Fibroblast of skin of abdomen (primary cell): ENCODE measurements around the gene HELLS.
"Not testable (repeated sequence)": the region's sequence is repeated elsewhere in the genome, so short reads cannot be mapped to it uniquely, and the experiment has no call there.

Experiments used
- DNase-seq: peaks from one replicate; pipeline ENCODE4 v3.0.0-alpha.2; 2013

Gene HELLS

DNA sequence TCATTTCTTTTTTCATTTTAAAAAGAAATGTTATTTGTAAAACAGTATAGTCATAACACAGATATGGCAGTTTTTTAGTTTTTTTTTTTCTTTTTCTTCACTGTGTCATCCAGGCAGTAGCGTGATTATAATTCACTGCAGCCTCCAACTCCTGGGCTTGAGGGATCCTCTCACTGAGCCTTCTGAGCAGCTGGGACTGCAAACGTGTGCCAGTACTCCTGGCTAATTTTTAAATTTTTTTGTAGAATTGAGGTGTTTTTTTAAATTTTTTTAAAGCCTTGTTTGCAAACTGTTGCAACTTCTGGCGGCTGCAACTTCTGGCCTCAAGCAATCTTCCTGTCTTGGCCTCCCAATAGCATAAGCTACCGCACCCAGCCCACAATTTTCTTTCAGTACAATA lies 63.0 kb downstream of the HELLS start:
- DNase-seq: no peak

DNA sequence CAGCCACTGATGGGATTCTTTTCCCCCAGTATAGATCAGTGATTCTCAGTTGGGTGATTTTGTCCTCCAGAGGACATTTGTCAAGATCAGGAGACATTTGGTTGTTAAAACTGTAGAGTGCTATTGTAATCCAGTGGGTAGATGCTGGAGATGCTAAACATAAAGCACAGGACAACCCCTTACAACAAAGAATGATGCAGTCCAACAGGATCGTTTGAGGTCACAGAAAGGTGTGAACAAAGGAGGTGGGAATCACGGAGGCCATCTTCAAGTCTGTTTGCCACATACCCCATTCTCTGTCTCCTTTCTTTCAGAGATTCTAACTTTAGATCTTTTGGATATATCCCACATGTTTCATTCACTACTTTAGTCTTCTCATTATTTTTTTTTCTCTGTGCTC lies 69.0 kb downstream of the HELLS start:
- no peak for DNase-seq

DNA sequence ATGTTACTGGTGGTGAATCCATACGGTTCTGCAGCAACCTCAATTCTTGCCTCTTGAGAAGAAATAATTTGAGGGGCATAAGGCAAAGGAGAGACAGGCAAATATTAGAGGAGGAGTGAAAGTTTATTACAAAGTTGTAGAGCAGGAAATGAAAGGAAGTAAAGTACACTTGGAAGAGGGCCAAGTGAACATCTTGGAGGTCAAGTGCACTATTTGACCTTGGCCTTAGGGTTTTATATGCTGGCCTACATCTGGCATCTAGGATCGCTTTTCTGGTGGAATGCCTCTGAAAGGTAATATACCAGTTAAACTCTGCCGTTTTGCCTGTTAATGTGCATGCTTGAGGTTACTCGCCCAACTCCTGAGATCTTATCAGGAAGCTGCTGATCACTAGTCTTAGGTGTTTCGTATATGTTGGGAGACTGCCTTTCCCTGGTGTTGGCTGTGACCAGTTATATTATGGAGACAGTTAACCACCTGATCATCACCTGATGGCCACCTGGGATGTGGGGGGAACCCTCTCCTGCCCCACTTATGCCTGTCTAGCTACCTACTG lies 71.9 kb downstream of the HELLS start:
- DNase-seq: no peak

DNA sequence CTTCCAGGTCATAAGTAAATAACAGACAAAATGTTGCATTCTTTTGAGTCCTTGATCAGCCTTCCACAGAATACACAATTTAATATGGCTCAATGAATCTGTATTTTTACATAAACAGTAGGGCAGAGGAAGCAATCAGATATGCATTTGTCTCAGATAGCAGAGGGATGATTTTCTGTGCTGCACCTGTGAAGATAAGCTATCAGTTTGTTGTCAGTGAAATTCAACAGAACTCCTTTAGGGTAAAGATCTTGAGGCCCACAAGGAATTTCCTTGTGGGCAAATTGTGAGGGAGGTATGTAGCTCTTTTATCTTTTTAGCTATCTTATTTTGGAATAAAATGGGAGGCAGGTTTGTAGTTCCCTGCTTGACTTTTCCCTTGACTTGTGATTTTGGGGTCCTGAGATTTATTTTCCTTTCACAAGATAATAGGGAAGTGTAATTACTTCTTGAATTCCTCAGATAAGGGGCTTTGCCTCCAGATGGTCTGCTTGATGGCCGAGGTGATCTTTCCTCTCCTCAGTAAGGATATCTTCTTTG lies 77.1 kb downstream of the HELLS start:
- no peak for DNase-seq

DNA sequence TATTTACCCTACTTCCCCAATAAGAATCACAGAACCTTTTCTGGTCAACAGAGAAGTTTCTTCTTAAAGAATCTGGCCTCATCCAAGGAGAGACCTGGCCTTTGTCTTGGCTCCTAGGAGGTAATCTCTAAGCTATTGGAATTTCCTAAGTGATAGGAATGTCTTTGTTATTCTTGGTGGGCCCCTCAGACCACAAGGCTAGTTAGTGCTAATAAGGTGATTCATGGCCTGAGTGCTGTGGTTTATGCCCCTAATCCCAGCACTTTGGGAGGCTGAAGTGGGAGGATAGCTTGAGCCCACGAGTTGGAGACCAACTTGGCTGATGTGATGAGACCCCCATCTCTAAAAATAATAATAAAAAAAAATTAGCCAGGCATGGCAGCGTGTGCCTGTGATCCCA lies 78.0 kb downstream of the HELLS start:
- peak; percentile 7 for DNase-seq

DNA sequence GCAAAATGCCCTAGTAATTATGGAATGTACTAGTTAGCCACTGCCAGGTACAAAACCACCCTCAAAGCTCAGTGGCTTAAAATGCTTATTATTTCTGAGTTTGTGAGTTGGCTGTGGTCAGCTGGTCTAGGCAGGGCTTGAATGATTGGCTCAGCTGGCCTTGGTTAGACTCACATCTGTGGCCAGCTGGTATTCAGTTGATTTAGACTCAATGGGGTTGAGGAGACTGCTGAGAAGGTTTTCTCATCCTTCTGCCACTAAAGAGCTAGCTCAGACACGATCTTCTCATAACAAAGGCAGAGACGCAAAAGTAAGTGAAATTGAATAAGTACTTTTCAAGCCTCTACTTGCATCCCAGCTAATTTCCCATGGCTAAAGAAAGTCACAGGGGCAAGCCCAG lies 80.9 kb downstream of the HELLS start:
- no peak for DNase-seq

DNA sequence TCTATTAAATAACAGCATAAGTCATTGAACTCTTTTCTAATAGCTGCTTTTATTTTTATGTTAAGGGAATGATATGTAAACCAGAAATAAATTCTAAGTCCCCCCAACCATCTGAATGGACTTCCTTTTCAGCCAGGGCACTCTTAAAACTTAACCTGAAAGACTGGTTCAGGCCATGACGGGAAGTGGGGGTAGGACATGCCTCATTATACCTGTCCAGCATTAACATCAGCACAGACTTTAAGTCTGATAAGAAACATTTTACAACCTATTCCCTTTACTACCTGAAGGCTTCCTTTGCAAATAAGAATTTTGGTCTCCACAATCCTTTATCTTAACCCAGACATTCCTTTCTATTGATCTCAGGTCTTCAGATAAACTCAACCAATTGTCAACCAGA lies 81.9 kb downstream of the HELLS start:
- no peak for DNase-seq

DNA sequence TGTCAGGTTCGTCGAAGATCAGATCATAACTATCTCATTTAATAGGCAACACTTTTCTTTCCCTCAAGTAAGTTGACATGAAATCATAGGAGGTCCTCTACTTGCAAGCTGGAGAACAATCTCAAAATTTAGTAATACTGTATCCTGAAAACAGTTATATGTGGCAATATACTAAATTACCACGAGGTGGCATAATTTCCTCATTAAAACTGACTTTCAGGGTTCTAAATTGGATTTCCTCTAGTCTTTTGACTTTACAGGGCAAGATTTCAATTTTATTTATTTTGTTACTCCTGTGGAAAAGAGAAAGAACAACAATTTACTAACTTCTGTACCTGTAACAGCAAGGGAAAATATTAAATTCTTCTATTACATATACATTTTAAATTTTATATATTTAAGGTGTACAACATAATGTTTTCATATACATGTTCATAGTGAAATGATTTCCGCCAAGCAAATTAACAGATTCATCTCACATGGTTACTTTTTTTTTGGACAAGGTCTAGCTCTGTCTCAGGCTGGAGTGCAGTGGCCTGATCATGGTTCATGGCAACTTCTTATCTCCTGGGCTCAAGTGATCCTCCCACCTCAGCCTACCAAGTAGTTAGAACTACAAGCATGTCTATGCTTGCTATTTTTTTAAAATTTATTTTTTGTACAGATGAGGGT lies 84.6 kb downstream of the HELLS start:
- peak; percentile 14 for DNase-seq

DNA sequence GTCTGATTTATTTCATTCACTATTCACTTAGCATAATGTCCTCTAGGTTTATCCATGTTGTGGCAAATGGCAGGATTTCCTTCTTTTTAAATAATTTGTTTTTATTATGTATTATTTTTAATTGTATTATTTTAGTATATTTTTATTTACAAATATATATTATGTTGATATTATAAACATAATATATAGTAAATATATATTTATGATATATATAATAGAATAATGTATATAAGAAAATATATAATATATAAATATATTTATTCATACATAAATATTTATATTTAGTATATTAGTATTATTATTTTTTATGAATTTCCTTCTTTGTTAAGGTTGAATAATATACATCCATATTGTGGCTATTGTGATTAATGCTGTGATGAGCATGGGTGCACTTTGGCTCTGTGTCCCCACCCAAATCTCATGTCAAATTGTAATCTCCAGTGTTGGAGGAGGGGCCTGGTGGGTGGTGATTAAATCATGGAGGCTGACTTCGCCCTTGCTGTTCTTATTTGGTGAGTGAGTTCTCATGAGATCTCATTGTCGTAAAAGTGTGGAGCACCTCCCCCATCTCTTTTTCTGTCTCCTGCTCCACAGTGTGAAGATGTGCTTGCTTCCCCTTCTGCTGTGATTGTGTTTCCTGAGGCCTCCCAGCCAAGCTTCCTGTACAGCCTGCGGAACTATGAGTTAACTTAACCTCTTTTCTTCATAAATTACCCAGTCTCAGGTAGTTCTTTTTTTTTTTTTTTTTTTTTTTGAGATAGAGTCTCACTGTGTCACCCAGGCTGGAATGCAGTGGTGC lies 85.7 kb downstream of the HELLS start:
- DNase-seq: no peak

DNA sequence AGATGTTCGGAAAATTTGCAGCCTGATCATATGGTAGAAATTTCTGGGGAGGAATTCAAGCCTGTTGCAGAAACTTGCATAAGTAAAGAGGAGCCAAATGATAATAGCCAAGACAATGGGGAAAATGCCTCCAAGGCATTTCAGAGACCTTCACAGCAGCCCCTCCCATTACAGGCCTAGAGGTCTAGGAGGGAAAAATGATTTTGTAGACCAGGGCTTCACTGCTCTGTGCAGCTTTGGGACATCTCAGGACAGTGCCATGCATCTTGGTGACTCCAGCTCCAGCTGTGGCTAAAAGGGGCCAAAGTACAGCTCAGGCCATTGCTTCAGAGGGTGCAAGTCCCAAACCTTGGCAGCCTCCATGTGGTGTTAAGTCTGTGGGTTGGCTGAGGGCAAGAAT lies 87.4 kb downstream of the HELLS start:
- DNase-seq: no peak

DNA sequence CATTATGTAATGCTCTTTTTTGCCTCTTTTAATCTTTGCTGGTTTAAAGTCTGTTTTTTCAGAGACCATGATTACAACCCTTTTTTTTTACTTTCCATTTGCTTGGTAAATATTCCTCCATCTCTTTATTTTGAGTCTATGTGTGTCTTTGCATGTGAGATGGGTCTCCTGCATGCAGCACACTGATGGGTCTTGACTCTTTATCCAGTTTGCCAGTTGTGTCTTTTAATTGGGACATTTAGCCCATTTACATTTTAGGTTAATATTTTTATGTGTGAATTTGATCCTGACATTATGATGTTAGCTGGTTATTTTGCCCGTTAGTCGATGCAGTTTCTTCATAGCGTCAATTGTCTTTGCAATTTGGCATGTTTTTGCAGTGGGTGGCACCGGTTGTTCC lies 92.5 kb downstream of the HELLS start:
- not testable (repeated sequence) for DNase-seq

DNA sequence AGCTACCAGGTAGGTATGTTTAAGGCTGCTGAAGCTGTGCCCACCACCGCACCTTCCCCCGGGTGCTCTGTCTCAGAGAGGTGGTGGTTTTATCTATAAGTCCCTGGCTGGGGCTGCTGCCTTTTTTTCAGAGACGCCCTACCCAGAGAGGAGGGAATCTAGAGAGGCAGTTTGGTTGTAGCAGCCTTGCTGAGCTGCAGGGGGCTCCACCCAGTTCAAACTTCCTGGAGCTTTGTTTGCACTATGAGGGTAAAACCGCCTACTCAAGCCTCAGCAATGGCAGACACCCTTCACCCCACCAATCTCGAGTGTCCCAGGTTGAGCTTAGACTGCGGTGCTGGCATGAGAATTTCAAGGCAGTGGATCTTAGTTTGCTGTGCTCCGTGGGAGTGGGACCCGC lies 94.3 kb downstream of the HELLS start:
- DNase-seq: no peak

DNA sequence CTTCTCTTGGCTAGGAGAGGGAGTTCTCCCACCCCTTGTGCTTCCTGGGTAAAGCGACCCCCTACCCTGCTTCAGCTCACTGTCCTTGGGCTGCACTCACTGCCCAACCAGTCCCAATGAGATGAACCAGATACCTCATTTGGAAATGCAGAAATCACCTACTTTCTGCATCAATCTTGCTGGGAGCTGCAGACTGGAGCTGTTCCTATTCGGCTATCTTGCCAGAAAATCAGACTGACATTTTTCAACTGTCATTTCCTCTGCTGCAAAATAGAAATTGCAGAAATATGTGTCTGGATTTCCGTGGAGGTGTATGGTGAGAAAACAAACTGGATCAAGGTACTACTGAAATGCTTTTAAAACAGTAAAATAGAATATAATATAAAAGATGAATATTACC lies 95.0 kb downstream of the HELLS start:
- DNase-seq: no peak

DNA sequence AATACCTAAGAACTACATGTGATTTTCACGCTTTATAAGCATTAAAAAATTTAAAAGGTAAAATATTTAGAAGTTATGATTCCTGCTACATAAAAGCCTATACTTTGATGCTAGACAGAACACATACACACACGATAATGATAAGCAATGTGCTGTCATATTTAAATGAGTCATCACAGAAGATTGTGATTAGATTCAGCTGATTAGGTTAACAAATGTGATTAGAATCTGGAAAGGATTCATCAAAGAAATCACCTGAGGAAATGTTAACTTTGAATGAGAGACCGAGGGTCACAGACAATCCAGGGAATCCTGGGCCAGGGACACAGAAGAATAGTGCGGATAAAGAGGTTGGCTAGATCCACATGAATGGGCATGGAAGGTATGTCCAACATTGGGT lies 95.9 kb downstream of the HELLS start:
- no peak for DNase-seq

DNA sequence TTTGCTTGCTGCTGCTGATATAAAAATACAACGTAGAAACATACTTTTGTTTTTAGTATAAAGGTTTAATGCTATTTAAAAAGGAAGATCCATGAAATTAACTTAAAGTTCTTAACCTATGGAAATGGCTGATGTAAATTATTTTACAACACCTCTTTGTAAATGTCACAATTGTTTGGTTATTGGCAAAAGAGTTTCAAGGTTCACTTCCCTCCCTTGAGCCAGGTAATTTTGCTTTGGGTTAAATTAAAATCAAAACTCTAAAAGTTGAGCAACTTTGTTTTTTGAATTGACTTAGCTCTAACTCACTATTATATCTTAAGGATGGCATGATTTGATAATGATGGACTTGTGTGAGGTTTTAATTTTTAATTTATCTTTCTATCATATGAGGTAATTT lies 98.8 kb downstream of the HELLS start:
- no peak for DNase-seq

DNA sequence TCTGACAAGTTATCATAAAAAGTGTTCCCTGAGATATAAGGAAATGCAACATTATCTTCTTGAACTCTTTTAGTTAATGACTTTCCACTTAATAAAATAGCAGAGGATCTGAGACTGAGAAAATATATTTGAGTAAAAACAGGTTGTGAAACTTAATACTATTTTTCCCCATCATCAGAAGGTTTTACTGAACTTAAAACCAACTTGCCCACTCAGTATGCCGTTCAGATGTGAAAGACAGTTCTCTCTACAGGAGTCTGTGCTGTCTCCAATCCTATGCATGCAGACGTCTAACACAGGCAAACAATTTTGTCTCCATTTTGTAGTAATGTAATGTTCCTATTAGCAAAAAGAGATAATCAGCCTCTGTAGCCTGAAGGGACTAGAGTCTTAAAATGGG lies 99.7 kb downstream of the HELLS start:
- no peak for DNase-seq
